PC-3 (cell line): ENCODE data around the gene ZMAT3. TPM values are rescaled to one million over a fixed set of nuclear protein-coding genes. Genes with fewer than 3 reads are reported as not detected.

Experiments
- ATAC-seq: fragments of 200-7000 bp; cut with Tn5 transposase; 2 replicates; pipeline ENCODE4 v1.9.1; 2020; ENCODE audit warnings: mild to moderate bottlenecking, moderate library complexity
- BruUV-seq: library from RNA; stranded (reverse); fragments of 400-500 nt; replicated peaks from 2 replicates; lab custom pipeline; 2021; lab: Mats Ljungman, UMichigan
- CTCF ChIA-PET: fragments of 300-600 bp; sonication (Branson Sonifier 250); formaldehyde crosslinking; loops from one replicate; lab custom pipeline; 2022; ENCODE audit warnings: antibody characterized with exemption; lab: Charles Lee
- POLR2A ChIA-PET: fragments of 300-600 bp; sonication (Branson Sonifier 250); formaldehyde crosslinking; loops from one replicate; lab custom pipeline; 2022; ENCODE audit warnings: antibody characterized with exemption; ENCODE audit not compliant: unreplicated experiment; lab: Charles Lee
- DNase-seq: peaks from one replicate; pipeline ENCODE4 v3.0.0-alpha.2; 2015
- H2AFZ ChIP-seq: fragments of 300-600 bp; sonication (generic); 2 replicates; pipeline ENCODE4 v1.6.0; 2016; ENCODE audit warnings: antibody characterized with exemption, low read length
- H3F3A ChIP-seq: fragments of 300-600 bp; sonication (generic); one replicate; pipeline ENCODE4 v1.6.0; 2017; ENCODE audit warnings: antibody characterized with exemption, low read length, control low read depth, mild to moderate bottlenecking; ENCODE audit not compliant: unreplicated experiment
- H3K27ac ChIP-seq: fragments of 300-600 bp; sonication (generic); 2 replicates; pipeline ENCODE4 v1.5.1; 2016; ENCODE audit warnings: mild to moderate bottlenecking, low read length
- H3K27me3 ChIP-seq: fragments of 300-600 bp; sonication (generic); 2 replicates; pipeline ENCODE4 v1.6.1; 2016; ENCODE audit warnings: low read length, mixed read lengths
- H3K36me3 ChIP-seq: fragments of 300-600 bp; sonication (generic); 2 replicates; pipeline ENCODE4 v1.6.1; 2016; ENCODE audit warnings: low read depth, mixed run types, low read length, mixed read lengths
- H3K4me1 ChIP-seq: fragments of 300-600 bp; sonication (generic); 2 replicates; pipeline ENCODE4 v1.5.1; 2016; ENCODE audit warnings: low read length; ENCODE audit not compliant: insufficient read depth
- H3K4me2 ChIP-seq: fragments of 300-600 bp; sonication (generic); 2 replicates; pipeline ENCODE4 v1.6.0; 2016; ENCODE audit warnings: low read length
- H3K4me3 ChIP-seq: fragments of 300-600 bp; sonication (generic); 2 replicates; pipeline ENCODE4 v1.5.1; 2016; ENCODE audit warnings: mild to moderate bottlenecking, low read length, mixed read lengths
- H3K79me2 ChIP-seq: fragments of 300-600 bp; sonication (generic); 2 replicates; pipeline ENCODE4 v1.6.1; 2017; ENCODE audit warnings: low read length, mixed read lengths
- H3K9ac ChIP-seq: fragments of 300-600 bp; sonication (generic); 2 replicates; pipeline ENCODE4 v1.6.0; 2016; ENCODE audit warnings: mild to moderate bottlenecking, low read length
- H3K9me2 ChIP-seq: fragments of 300-600 bp; sonication (generic); replicated peaks from 2 replicates; pipeline ENCODE4 v1.6.1; 2016; ENCODE audit warnings: mixed run types, low read length, mixed read lengths
- H3K9me3 ChIP-seq: fragments of 300-600 bp; sonication (generic); 2 replicates; pipeline ENCODE4 v1.6.1; 2016; ENCODE audit warnings: low read length, mixed read lengths
- H4K20me1 ChIP-seq: fragments of 300-600 bp; sonication (generic); 2 replicates; pipeline ENCODE4 v1.6.1; 2016; ENCODE audit warnings: low read length, mixed read lengths
- EZH2 ChIP-seq: fragments of 300-600 bp; sonication (generic); IDR thresholded peaks from one replicate; pipeline ENCODE4 v1.6.1; 2017; ENCODE audit warnings: antibody characterized with exemption, mild to moderate bottlenecking, low read length; ENCODE audit not compliant: unreplicated experiment
- EZH2phosphoT487 ChIP-seq: fragments of 300-600 bp; sonication (generic); IDR thresholded peaks from 2 replicates; pipeline ENCODE4 v1.6.1; 2018; ENCODE audit warnings: mild to moderate bottlenecking, antibody characterized with exemption, low read length, borderline replicate concordance
- intact Hi-C: fragments of 100-400 bp; cut with micrococcal nuclease; formaldehyde crosslinking; loops from 2 replicates; pipeline ENCODE4 v1.9.0; 2023
- total RNA-seq: library from RNA; depleted of rRNA; stranded (reverse); fragments of >200 nt; gene quantifications from 2 replicates; pipeline ENCODE4 v1.2.3, GENCODE V29; 2014
- TF ChIP-seq, protein P1 (sequence below): fragments of 300-600 bp; sonication (generic); conservative IDR thresholded peaks from 2 replicates; pipeline ENCODE4 v1.5.1; 2017; ENCODE audit warnings: antibody characterized with exemption, low read depth, mild to moderate bottlenecking, low read length

Gene ZMAT3
- total RNA-seq, 1 experiment from 2014 or later, result 2.0 TPM

DNA sequence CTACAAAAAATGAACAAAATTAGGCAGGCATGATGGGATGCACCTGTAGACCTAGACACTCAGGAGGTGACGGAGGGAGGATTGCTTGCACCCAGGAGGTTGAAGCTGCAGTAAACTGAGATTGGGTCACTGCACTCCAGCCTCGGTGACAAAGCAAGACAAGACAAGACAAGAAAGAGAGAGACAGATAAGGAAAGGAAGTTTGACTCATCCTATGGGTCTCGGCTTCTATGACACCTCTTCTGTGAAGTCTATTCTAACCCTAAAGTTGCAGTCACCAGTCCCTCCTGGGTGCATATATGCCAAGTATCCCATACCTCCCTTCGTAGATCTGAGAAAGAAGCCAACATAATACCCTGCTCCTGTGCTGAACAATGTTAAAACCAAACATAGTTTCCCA, 7.9 kb upstream of the ZMAT3 start:
- H3K4me3 ChIP-seq, result no peak overlapping the region
- no peak overlapping the region for H2AFZ ChIP-seq
- no peak overlapping the region for H3K27ac ChIP-seq
- intact Hi-C loops, result no loop called here
- H3K4me2 ChIP-seq, result no peak overlapping the region
- no peaks in the 10 kb centered on the region for H3K79me2 ChIP-seq
- H3K9me2 ChIP-seq, result no peaks in the 10 kb centered on the region
- no peaks in the 10 kb centered on the region for H3K36me3 ChIP-seq
- H3K9ac ChIP-seq, result no peak overlapping the region
- no peaks in the 10 kb centered on the region for H3K9me3 ChIP-seq
- no peaks in the 10 kb centered on the region for H3K4me1 ChIP-seq
- CTCF ChIA-PET, result no interaction called here
- H3K27me3 ChIP-seq, result no peaks in the 10 kb centered on the region
- DNase-seq (no peak), ATAC-seq (no peak)
- H4K20me1 ChIP-seq, result no peaks in the 10 kb centered on the region
- POLR2A ChIA-PET, result interaction anchor here (0.7 kb wide), 1 partner anchor 28 kb away, joined by 5 read pairs; no protein-coding TSS in a partner anchor
- H3F3A ChIP-seq, result no peaks in the 10 kb centered on the region
- TF ChIP-seq, protein P1, sequence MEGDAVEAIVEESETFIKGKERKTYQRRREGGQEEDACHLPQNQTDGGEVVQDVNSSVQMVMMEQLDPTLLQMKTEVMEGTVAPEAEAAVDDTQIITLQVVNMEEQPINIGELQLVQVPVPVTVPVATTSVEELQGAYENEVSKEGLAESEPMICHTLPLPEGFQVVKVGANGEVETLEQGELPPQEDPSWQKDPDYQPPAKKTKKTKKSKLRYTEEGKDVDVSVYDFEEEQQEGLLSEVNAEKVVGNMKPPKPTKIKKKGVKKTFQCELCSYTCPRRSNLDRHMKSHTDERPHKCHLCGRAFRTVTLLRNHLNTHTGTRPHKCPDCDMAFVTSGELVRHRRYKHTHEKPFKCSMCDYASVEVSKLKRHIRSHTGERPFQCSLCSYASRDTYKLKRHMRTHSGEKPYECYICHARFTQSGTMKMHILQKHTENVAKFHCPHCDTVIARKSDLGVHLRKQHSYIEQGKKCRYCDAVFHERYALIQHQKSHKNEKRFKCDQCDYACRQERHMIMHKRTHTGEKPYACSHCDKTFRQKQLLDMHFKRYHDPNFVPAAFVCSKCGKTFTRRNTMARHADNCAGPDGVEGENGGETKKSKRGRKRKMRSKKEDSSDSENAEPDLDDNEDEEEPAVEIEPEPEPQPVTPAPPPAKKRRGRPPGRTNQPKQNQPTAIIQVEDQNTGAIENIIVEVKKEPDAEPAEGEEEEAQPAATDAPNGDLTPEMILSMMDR, result no peak
- TF ChIP-seq EZH2 (no peak), EZH2phosphoT487 (no peak)
- no TSS peak for BruUV-seq

DNA sequence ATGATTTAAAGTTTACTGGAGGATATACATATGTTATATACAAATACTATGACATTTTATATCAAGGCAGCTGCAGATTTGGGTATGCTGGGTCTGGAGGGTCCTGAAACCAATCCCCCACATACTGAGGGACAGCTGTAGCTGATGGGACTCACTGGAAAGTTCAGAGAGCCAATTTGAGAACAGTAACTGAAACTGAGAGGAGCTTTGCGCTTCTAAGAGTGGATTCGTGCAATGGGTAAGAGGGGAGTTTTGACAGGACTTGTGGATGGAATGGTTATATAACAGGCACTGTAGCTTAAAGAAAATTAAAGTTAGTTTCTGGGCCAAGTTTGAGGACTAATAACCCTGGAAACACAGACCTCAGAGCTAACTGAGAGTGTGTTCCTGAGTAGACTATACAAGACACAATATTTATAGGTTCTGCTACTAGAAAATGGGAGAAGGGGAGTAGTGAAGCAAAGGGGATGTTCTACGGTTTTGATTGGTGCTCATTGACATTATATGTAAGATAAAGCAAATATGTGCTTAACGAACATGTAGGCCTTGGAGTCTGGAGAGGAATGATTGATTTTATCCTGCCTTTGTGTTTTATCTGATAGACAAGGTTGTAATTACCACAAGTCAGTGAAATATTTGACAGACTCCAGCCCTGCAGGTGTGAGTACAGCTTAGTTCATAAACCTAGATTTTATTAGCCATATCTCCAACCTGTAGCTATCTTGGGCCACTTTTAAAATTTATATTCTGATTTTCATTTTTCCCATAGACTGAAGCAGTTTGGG, 4.8 kb upstream of the ZMAT3 start:
- H4K20me1 ChIP-seq, result no peaks in the 10 kb centered on the region
- no peak overlapping the region for H3K27ac ChIP-seq
- H3K36me3 ChIP-seq, result no peaks in the 10 kb centered on the region
- no peak for DNase-seq
- CTCF ChIA-PET, result interaction anchor here (0.6 kb wide), 1 partner anchor 245 kb away, joined by 3 read pairs; no protein-coding TSS in a partner anchor
- no peak overlapping the region for H2AFZ ChIP-seq
- no peaks in the 10 kb centered on the region for H3F3A ChIP-seq
- ATAC-seq, result no peak
- POLR2A ChIA-PET, result no interaction called here
- H3K4me1 ChIP-seq, result no peaks in the 10 kb centered on the region
- H3K79me2 ChIP-seq, result no peaks in the 10 kb centered on the region
- no peak overlapping the region for H3K4me3 ChIP-seq
- intact Hi-C loops, result no loop called here
- BruUV-seq, result no TSS peak
- H3K9ac ChIP-seq, result no peak overlapping the region
- H3K4me2 ChIP-seq, result no peak overlapping the region
- H3K9me2 ChIP-seq, result no peaks in the 10 kb centered on the region
- no peaks in the 10 kb centered on the region for H3K9me3 ChIP-seq
- H3K27me3 ChIP-seq, result no peaks in the 10 kb centered on the region
- TF ChIP-seq EZH2phosphoT487 (no peak), EZH2 (no peak)
- TF ChIP-seq, protein P1, result no peak

DNA sequence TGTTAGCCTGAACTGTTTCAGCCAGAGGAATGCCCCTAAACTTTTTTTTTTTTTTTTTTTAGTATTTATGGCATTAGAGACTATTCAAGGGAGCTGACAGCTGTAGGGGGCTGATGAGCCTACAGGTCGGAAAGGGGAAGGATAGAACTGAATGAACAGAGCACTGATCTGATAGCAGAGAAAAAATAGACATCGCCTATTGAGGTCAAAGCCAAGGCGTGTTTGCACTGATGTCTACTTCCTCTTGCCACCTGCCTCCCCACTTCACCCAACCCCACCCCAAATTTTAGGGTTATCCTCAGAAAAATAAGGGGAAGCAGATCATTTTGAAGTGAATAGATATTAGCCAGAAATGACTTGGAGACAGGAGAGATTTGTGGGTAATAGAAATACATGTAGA, 3.0 kb upstream of the ZMAT3 start:
- Histone ChIP-seq H3K4me2 (no peak overlapping the region), H3K79me2 (peaks cover 11% of the 10 kb centered on the region), H3K4me3 (no peak overlapping the region), H2AFZ (no peak overlapping the region), H4K20me1 (no peaks in the 10 kb centered on the region), H3K9me2 (no peaks in the 10 kb centered on the region), H3F3A (no peaks in the 10 kb centered on the region), H3K9me3 (no peaks in the 10 kb centered on the region), H3K27ac (no peak overlapping the region), H3K27me3 (no peaks in the 10 kb centered on the region), H3K36me3 (no peaks in the 10 kb centered on the region), H3K9ac (no peak overlapping the region), H3K4me1 (peaks cover 9% of the 10 kb centered on the region)
- intact Hi-C loops, result loop anchor here (5.0 kb wide), 1 partner anchor 33 kb away; no protein-coding TSS in a partner anchor
- no TSS peak for BruUV-seq
- ChIA-PET POLR2A (no interaction called here), CTCF (no interaction called here)
- no peak for ATAC-seq
- DNase-seq, result no peak
- TF ChIP-seq, protein P1, result no peak
- TF ChIP-seq EZH2phosphoT487, result no peak
- no peak for TF ChIP-seq EZH2
